MCF 10A (cell line): ENCODE results near the gene COMMD2. TPM values are rescaled to one million over a fixed set of nuclear protein-coding genes. Genes with fewer than 3 reads are reported as not detected.

Experiments
- BruUV-seq: library from RNA; stranded (reverse); fragments of 400-500 nt; replicated peaks from 2 replicates; lab custom pipeline; 2021; lab: Mats Ljungman, UMichigan
- CTCF ChIA-PET: fragments of 300-600 bp; sonication (Branson Sonifier 250); formaldehyde crosslinking; extraction: SDS; loops from one replicate; lab custom pipeline; 2021; ENCODE audit warnings: antibody characterized with exemption, inconsistent platforms; lab: Yijun Ruan, JAX
- POLR2A ChIA-PET: fragments of 300-600, 350-650 bp; sonication (Branson Sonifier 250); formaldehyde crosslinking; extraction: SDS; loops from one replicate; lab custom pipeline; 2020; ENCODE audit warnings: antibody characterized with exemption, inconsistent platforms; lab: Yijun Ruan, JAX
- DNase-seq: peaks from one replicate; pipeline ENCODE4 v3.0.0-alpha.2; 2018; ENCODE audit not compliant: unreplicated experiment
- H3K27ac Mint-ChIP-seq: one replicate; pipeline ENCODE4 v1.8.0; 2022; ENCODE audit warnings: mild to moderate bottlenecking, low read depth, mixed read lengths; ENCODE audit not compliant: unreplicated experiment
- H3K27me3 Mint-ChIP-seq: one replicate; pipeline ENCODE4 v1.8.0; 2022; ENCODE audit warnings: mixed read lengths; ENCODE audit not compliant: insufficient read depth, unreplicated experiment
- H3K36me3 Mint-ChIP-seq: one replicate; pipeline ENCODE4 v1.8.0; 2022; ENCODE audit warnings: mild to moderate bottlenecking, moderate library complexity, mixed read lengths; ENCODE audit not compliant: insufficient read depth, unreplicated experiment
- H3K4me1 Mint-ChIP-seq: one replicate; pipeline ENCODE4 v1.8.0; 2022; ENCODE audit warnings: mixed read lengths; ENCODE audit not compliant: insufficient read depth, unreplicated experiment
- H3K4me3 Mint-ChIP-seq: one replicate; pipeline ENCODE4 v1.8.0; 2022; ENCODE audit warnings: mild to moderate bottlenecking, moderate library complexity, mixed read lengths; ENCODE audit not compliant: unreplicated experiment
- H3K9me3 Mint-ChIP-seq: one replicate; pipeline ENCODE4 v1.8.0; 2022; ENCODE audit warnings: mixed read lengths; ENCODE audit not compliant: unreplicated experiment
- intact Hi-C: fragments of 100-400 bp; cut with micrococcal nuclease; formaldehyde crosslinking; loops from 2 replicates; pipeline ENCODE4 v1.14.1; 2022
- total RNA-seq: library from RNA; stranded (reverse); gene quantifications from 2 replicates; pipeline ENCODE4 v1.2.3, GENCODE V29; 2022
- TF ChIP-seq, protein P1 (sequence below): fragments of 200-600 bp; IDR thresholded peaks from one replicate; pipeline ENCODE4 v1.8.0; 2022; ENCODE audit warnings: antibody characterized with exemption, mild to moderate bottlenecking; ENCODE audit not compliant: unreplicated experiment

Gene COMMD2
- total RNA-seq, 1 experiment from 2014 or later: 51.2 TPM

DNA sequence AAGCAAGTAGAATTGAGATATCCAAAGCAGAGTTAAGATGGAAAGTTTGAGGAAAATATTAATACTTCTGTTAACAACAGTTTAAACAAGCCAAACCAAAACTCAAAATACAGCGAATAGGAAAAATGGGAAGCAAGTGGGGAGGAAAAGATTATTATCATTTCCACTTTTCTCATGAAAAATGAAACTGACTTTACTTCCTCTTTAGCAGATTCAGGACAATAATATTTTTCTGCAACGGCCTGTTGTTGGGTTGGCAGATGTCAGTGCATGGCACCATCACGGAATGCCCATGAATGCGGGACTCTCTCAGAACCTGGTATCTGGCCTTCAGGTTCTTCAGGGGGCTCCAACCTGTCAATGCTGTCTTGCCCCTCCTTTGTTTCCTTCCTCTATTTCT, 28.9 kb upstream of the COMMD2 start:
- POLR2A ChIA-PET: no interaction called here
- intact Hi-C loops: no loop called here
- no peak overlapping the region for H3K27ac Mint-ChIP-seq

DNA sequence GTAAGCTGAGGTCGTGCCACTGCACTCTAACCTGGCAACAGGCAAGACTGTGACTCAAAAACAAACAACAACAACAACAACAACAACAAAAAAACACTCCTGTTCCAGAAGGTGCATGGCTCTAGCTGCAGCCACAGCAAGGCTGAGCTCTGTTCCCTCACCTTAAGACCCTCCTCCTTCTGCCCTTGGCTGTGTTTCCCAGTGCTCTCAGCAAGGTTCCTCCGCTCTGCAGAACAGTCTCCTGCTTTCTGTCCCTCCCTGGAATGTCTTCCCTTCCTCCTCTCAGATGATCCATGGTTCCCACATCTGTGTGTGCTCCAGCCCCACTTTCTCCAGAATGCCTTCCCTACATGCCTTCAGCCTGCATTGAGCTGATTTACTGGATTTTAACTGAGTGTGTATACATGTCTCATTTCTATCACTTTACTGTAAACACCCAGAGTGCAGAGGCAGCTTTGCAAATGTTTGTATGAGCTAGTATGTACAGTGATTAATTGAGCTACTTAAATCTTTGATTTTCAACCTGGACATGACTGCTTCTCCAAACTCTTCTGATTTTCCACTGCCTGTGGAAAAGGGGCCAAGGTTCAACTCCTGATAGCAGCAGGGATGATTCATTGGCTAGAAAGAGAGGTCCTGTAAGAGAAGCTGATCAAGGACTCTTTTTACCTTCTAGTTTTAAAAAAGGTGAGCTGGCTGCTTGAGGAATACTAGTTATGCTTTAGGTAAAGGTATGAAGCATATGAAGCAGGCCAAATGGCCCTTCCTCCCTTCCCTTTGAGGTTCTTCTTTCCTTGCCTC, 25.3 kb upstream of the COMMD2 start:
- no TSS peak for BruUV-seq
- ChIA-PET CTCF (interaction anchor here (0.6 to 7.2 kb wide), 5 partner anchors 12 to 41 kb away, joined by 3 to 51 read pairs (median 7); no protein-coding TSS in a partner anchor), POLR2A (interaction anchor here (1.1 kb wide), 1 partner anchor 14 kb away, joined by 3 read pairs; no protein-coding TSS in a partner anchor)
- Mint-ChIP-seq H3K36me3 (no peaks in the 10 kb centered on the region), H3K27ac (no peak overlapping the region), H3K27me3 (no peaks in the 10 kb centered on the region), H3K4me1 (no peaks in the 10 kb centered on the region), H3K4me3 (no peak overlapping the region), H3K9me3 (no peaks in the 10 kb centered on the region)
- TF ChIP-seq, protein P1, sequence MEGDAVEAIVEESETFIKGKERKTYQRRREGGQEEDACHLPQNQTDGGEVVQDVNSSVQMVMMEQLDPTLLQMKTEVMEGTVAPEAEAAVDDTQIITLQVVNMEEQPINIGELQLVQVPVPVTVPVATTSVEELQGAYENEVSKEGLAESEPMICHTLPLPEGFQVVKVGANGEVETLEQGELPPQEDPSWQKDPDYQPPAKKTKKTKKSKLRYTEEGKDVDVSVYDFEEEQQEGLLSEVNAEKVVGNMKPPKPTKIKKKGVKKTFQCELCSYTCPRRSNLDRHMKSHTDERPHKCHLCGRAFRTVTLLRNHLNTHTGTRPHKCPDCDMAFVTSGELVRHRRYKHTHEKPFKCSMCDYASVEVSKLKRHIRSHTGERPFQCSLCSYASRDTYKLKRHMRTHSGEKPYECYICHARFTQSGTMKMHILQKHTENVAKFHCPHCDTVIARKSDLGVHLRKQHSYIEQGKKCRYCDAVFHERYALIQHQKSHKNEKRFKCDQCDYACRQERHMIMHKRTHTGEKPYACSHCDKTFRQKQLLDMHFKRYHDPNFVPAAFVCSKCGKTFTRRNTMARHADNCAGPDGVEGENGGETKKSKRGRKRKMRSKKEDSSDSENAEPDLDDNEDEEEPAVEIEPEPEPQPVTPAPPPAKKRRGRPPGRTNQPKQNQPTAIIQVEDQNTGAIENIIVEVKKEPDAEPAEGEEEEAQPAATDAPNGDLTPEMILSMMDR: no peak
- intact Hi-C loops: no loop called here
- DNase-seq: no peak

More for the DNA sequence above, 28.9 kb upstream of the COMMD2 start:
- no TSS peak for BruUV-seq
- TF ChIP-seq, protein P1: no peak
- CTCF ChIA-PET: no interaction called here
- Mint-ChIP-seq H3K9me3 (no peaks in the 10 kb centered on the region), H3K27me3 (no peaks in the 10 kb centered on the region), H3K4me1 (peaks cover 17% of the 10 kb centered on the region), H3K4me3 (no peak overlapping the region), H3K36me3 (no peaks in the 10 kb centered on the region)
- no peak for DNase-seq

DNA sequence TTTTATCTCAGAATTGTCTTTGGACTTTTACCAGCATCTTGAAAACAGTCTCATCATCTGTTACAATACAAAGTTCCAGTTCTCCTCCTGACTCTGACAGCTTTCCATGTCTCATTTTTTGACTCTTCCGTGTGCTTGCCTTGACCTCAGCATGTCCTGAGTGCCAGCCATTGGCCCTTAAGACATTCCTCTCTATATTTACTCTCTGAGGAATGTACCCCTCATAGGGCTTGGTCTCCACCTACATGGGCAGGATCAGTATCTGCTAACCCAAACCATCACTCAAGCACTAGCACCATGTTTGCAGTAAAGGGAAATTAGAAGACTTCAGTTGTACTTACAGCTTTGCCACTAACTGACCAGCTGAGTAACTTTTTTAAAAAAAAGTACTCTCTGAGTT, 23.9 kb upstream of the COMMD2 start:
- no peaks in the 10 kb centered on the region for H3K4me1 Mint-ChIP-seq
- intact Hi-C loops: no loop called here
- no peaks in the 10 kb centered on the region for H3K9me3 Mint-ChIP-seq
- DNase-seq: no peak
- no peak overlapping the region for H3K4me3 Mint-ChIP-seq
- no peaks in the 10 kb centered on the region for H3K27me3 Mint-ChIP-seq
- TF ChIP-seq, protein P1: no peak
- BruUV-seq: no TSS peak
- no peaks in the 10 kb centered on the region for H3K36me3 Mint-ChIP-seq
- ChIA-PET POLR2A (interaction anchor here (0.6 to 0.7 kb wide), 2 partner anchors 10 to 145 kb away, joined by 3 read pairs; no protein-coding TSS in a partner anchor), CTCF (interaction anchor here (0.6 to 7.2 kb wide), 5 partner anchors 10 to 264 kb away, joined by 3 to 51 read pairs (median 7); no protein-coding TSS in a partner anchor)
- H3K27ac Mint-ChIP-seq: no peak overlapping the region

DNA sequence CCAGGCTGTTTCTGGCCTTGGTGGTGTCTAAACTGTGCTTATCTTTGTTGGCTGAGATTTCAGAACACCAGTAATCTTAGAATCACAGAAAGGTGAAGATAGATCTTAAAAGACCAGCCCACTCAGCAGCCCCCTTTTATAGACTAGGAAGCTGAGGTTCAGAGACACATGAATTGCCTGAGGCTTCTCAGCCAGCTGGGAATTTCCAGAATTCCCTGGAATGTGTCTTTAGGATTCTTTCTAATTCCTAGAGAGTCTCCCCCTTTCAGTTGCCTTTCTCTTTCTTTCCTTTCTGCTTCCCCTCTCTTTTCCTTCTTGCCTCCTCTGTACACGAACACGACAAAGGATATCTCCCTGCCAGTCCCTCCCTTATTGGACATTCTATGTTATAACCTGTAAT, 20.6 kb upstream of the COMMD2 start:
- BruUV-seq: no TSS peak

More for the DNA sequence above, 20.6 kb upstream of the COMMD2 start:
- TF ChIP-seq, protein P1: no peak
- ChIA-PET POLR2A (interaction anchor here (1.4 to 1.6 kb wide), 2 partner anchors 10 to 20 kb away, joined by 3 to 5 read pairs; partner anchors contain the start of gene COMMD2), CTCF (interaction anchor here (0.6 to 14.9 kb wide), 25 partner anchors 7 to 982 kb away, joined by 3 to 307 read pairs (median 5); partner anchors contain the start of genes ANKUB1 and COMMD2)
- H3K27me3 Mint-ChIP-seq: no peaks in the 10 kb centered on the region
- H3K4me1 Mint-ChIP-seq: no peaks in the 10 kb centered on the region
- H3K27ac Mint-ChIP-seq: no peak overlapping the region
- intact Hi-C loops: no loop called here
- no peaks in the 10 kb centered on the region for H3K9me3 Mint-ChIP-seq
- H3K36me3 Mint-ChIP-seq: no peaks in the 10 kb centered on the region
- H3K4me3 Mint-ChIP-seq: no peak overlapping the region
- no peak for DNase-seq
